GM12892 (cell line): Measurements from ENCODE around the gene METAP1.

Source experiments
- POLR2A ChIP-seq: IDR thresholded peaks from 2 replicates; pipeline ENCODE4 v1.6.1; 2011; ENCODE audit warnings: low read depth, low read length, control low read depth
- POLR2AphosphoS5 ChIP-seq: IDR thresholded peaks from 2 replicates; pipeline ENCODE4 v1.6.1; 2011; ENCODE audit warnings: low read depth, low read length, control low read depth
- TAF1 ChIP-seq: IDR thresholded peaks from 2 replicates; pipeline ENCODE4 v1.6.1; 2011; ENCODE audit warnings: low read depth, mild to moderate bottlenecking, control low read depth, low read length, borderline replicate concordance

GRCh38 chr4:98966926-98967325 is 28.6 kb upstream of the METAP1 start:
- no peak for TF ChIP-seq POLR2AphosphoS5
- TF ChIP-seq POLR2A = no peak
- TF ChIP-seq TAF1 = no peak
